ENCODE results near the gene ANKRD34B. TPM values are rescaled to one million over a fixed set of nuclear protein-coding genes. Genes with fewer than 3 reads are reported as not detected.

Gene ANKRD34B
- total RNA-seq (2014; rRNA removed; shearing (Covaris generic)), result not detected in 2 replicates

DNA sequence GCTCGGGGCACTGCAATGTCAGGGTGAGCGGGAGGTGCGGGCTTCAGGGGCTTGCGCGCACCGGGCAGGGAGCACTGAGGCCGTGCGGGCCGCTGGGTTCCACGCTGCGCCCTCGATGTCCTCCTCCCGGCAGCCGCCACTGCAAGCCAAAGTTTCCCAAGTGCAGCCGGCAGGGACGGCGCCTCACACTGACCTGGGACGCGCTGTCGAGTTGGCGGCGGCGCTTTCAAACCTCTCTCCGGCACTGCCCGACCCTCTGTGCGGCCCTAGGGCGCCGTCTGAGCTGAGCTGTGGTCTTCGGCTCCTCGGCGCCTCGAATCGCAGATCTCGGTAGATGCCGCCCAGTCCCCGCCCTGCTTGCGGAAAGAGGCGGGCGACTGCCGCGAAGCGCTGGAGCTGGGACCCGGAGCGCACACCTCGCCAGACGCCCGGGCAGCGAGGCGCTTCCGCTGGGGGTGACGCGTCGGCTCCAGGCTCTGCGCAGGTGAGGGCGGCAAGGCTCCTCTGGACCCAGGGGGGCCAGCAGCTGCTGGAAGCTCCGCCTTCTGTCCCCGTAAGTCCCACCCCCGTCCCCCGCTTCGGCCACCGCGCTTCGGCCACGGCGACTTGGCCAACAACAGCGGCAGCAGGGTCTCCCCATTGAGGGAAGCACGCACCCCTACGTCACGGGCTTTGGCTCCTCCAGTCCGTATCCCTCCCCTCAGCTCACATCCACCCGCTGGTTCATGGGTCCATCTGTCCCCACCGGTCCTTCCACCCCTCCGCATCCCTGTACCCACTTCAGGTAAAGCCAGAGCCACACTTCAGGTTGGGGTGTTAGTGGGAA, at the start of gene ANKRD34B:
Gene ANKRD34B (minus strand): TSS at position 320 of the 826 bp plus-strand sequence. CDS start 10,261 bp downstream, outside the sequence.

Small RNA genes lying within 50 kb of the gene (small RNA-seq; reads per million reads assigned to genes)
- not detected for gene DBIP2

Other genes with a start within 250 kb of the ANKRD34B start
- gene ZFYVE16, start 162.2 kb downstream of the ANKRD34B start, total RNA-seq (2014; rRNA removed; shearing (Covaris generic)), result 11.3 and 18.4 TPM in 2 replicates
- 1.9 and 2.6 TPM in 2 replicates for gene FAM151B, start 82.2 kb downstream of the ANKRD34B start, total RNA-seq (2014; rRNA removed; shearing (Covaris generic))
- gene MSH3, start 84.4 kb upstream of the ANKRD34B start, total RNA-seq (2014; rRNA removed; shearing (Covaris generic)), result 16.0 and 18.3 TPM in 2 replicates
- gene DHFR, start 84.7 kb upstream of the ANKRD34B start, total RNA-seq (2014; rRNA removed; shearing (Covaris generic)), result 43.7 and 44.9 TPM in 2 replicates

All from A375 (cell line).